ENCODE results near the gene LRRC1. TPM values are rescaled to one million over a fixed set of nuclear protein-coding genes. Genes with fewer than 3 reads are reported as not detected.

LRRC1 gene
- total RNA-seq, 4 donors from 2014 or later = 41.7 to 52.4 (median 48.4) TPM

- no peak overlapping the region for H3K27ac ChIP-seq
- H3K9me3 ChIP-seq = no peaks in the 10 kb centered on the region
- TF ChIP-seq POLR2A (IDR thresholded peaks at IDR 0.05) = no peak
- no peak for TF ChIP-seq CTCF (IDR thresholded peaks at IDR 0.05)
- H3K4me3 ChIP-seq (replicated peaks in 1 of 3) = no peak overlapping the region
- WGBS, 2 donors = 94 to 98% methylated on average over 2 of the region's 2 CpGs
- H3K4me1 ChIP-seq = peaks cover 0 to 24% of the 10 kb centered on the region in 2 donors
- intact Hi-C loops (cut with DNase I) = no loop called here
- DNase-seq = no peak
- H3K27me3 ChIP-seq = no peaks in the 10 kb centered on the region
- H3K36me3 ChIP-seq = no peaks in the 10 kb centered on the region
Measured at GRCh38 chr6:53852805-53853204, 58.0 kb downstream of the LRRC1 start.

GRCh38 chr6:53854843-53855567 lies 60.2 kb downstream of the LRRC1 start:
- 78 to 91% methylated on average over 5 of the region's 5 CpGs for WGBS, 2 donors
- intact Hi-C loops (cut with DNase I) = no loop called here
- peaks cover 0 to 24% of the 10 kb centered on the region in 2 donors for H3K4me1 ChIP-seq
- H3K9me3 ChIP-seq = no peaks in the 10 kb centered on the region
- TF ChIP-seq POLR2A (IDR thresholded peaks at IDR 0.05) (no peak), CTCF (IDR thresholded peaks at IDR 0.05) (no peak)
- no peak for DNase-seq
- H3K4me3 ChIP-seq (replicated peaks in 1 of 3) = no peak overlapping the region
- H3K27me3 ChIP-seq = no peaks in the 10 kb centered on the region
- H3K27ac ChIP-seq = no peak overlapping the region
- H3K36me3 ChIP-seq = no peaks in the 10 kb centered on the region

- no peak overlapping the region for H3K27ac ChIP-seq
- intact Hi-C loops (cut with DNase I) = no loop called here
- no peaks in the 10 kb centered on the region for H3K9me3 ChIP-seq
- TF ChIP-seq CTCF (IDR thresholded peaks at IDR 0.05) (no peak), POLR2A (IDR thresholded peaks at IDR 0.05) (no peak)
- H3K27me3 ChIP-seq = no peaks in the 10 kb centered on the region
- 73 to 76% methylated on average over 2 of the region's 2 CpGs for WGBS, 2 donors
- no peak overlapping the region for H3K4me3 ChIP-seq (replicated peaks in 1 of 3)
- no peak for DNase-seq
- no peaks in the 10 kb centered on the region for H3K36me3 ChIP-seq
- peaks cover 0 to 24% of the 10 kb centered on the region in 2 donors for H3K4me1 ChIP-seq
Measured at GRCh38 chr6:53855940-53856339, 61.1 kb downstream of the LRRC1 start.

GRCh38 chr6:53857318-53858094 lies 62.7 kb downstream of the LRRC1 start:
- intact Hi-C loops (cut with DNase I) = no loop called here
- WGBS, 2 donors = 67 to 79% methylated on average over 8 of the region's 8 CpGs

More at GRCh38 chr6:53857318-53858094, 62.7 kb downstream of the LRRC1 start:
- TF ChIP-seq POLR2A (IDR thresholded peaks at IDR 0.05) (no peak), CTCF (IDR thresholded peaks at IDR 0.05) (no peak)
- no peaks in the 10 kb centered on the region for H3K27me3 ChIP-seq
- H3K4me1 ChIP-seq = peaks cover 0 to 30% of the 10 kb centered on the region in 2 donors
- no peaks in the 10 kb centered on the region for H3K36me3 ChIP-seq
- H3K27ac ChIP-seq = peak overlapping the region in 1 of 3 donors; percentile 6
- DNase-seq = no peak
- H3K4me3 ChIP-seq (replicated peaks in 1 of 3) = no peak overlapping the region
- H3K9me3 ChIP-seq = no peaks in the 10 kb centered on the region

Data from thyroid gland (tissue), 4 donors.